Measurements from ENCODE around the gene PTGES2. TPM values are rescaled to one million over a fixed set of nuclear protein-coding genes. Genes with fewer than 3 reads are reported as not detected.

Gene PTGES2
- total RNA-seq, 4 donors from 2014 or later: 80.0 to 112 (median 88.4) TPM

GRCh38 chr9:128096616-128097536, 30.7 kb downstream of the PTGES2 start:
- intact Hi-C loops (cut with DNase I): no loop called here

GRCh38 chr9:128094950-128095544, 32.5 kb downstream of the PTGES2 start:
- WGBS, 2 donors: 88 to 90% methylated on average over 9 to 11 of the region's 11 CpGs
- Histone ChIP-seq H3K9me3 (no peaks in the 10 kb centered on the region), H3K4me3 (replicated peaks in 1 of 3) (no peak overlapping the region), H3K27me3 (no peaks in the 10 kb centered on the region), H3K4me1 (peaks cover 40 to 85% of the 10 kb centered on the region in 2 donors), H3K36me3 (no peaks in the 10 kb centered on the region), H3K27ac (peak overlapping the region; percentile 63 to 100 (median 99))
- intact Hi-C loops (cut with DNase I): no loop called here
- DNase-seq: no peak
- TF ChIP-seq POLR2A (IDR thresholded peaks at IDR 0.05): no peak
- TF ChIP-seq CTCF (IDR thresholded peaks at IDR 0.05): no peak

More at GRCh38 chr9:128096616-128097536, 30.7 kb downstream of the PTGES2 start:
- 83 to 87% methylated on average over 17 to 19 of the region's 19 CpGs for WGBS, 2 donors
- Histone ChIP-seq H3K27me3 (no peaks in the 10 kb centered on the region), H3K36me3 (peaks cover 0 to 5% of the 10 kb centered on the region in 2 donors), H3K4me1 (peaks cover 58 to 85% of the 10 kb centered on the region in 2 donors), H3K27ac (peak overlapping the region; percentile 93 to 100 (median 99)), H3K4me3 (replicated peaks in 1 of 3) (no peak overlapping the region), H3K9me3 (no peaks in the 10 kb centered on the region)
- no peak for DNase-seq
- TF ChIP-seq POLR2A (IDR thresholded peaks at IDR 0.05): no peak
- TF ChIP-seq CTCF (IDR thresholded peaks at IDR 0.05): no peak

GRCh38 chr9:128094166-128094949, 33.2 kb downstream of the PTGES2 start:
- no peak overlapping the region for H3K4me3 ChIP-seq (replicated peaks in 1 of 3)
- 24% methylated on average over 8 of the region's 8 CpGs for WGBS, 2 donors
- peak overlapping the region; percentile 89 to 100 (median 99) for H3K27ac ChIP-seq
- H3K4me1 ChIP-seq: peaks cover 38 to 85% of the 10 kb centered on the region in 2 donors
- TF ChIP-seq POLR2A (IDR thresholded peaks at IDR 0.05) (peak in 1 of 2 donors; percentile 45), CTCF (IDR thresholded peaks at IDR 0.05) (no peak)
- intact Hi-C loops (cut with DNase I): no loop called here
- peak; percentile 83 to 85 for DNase-seq
- H3K27me3 ChIP-seq: no peaks in the 10 kb centered on the region
- H3K36me3 ChIP-seq: no peaks in the 10 kb centered on the region
- H3K9me3 ChIP-seq: no peaks in the 10 kb centered on the region

- Histone ChIP-seq H3K27me3 (no peaks in the 10 kb centered on the region), H3K4me1 (peaks cover 41 to 89% of the 10 kb centered on the region in 2 donors)
These were observed 34.5 kb downstream of the PTGES2 start for GRCh38 chr9:128093011-128093410.

More at GRCh38 chr9:128093011-128093410, 34.5 kb downstream of the PTGES2 start:
- 68 to 70% methylated on average over 4 of the region's 4 CpGs for WGBS, 2 donors
- peak overlapping the region; percentile 89 to 100 (median 99) for H3K27ac ChIP-seq
- no peak for DNase-seq
- no peak overlapping the region for H3K4me3 ChIP-seq (replicated peaks in 1 of 3)
- TF ChIP-seq CTCF (IDR thresholded peaks at IDR 0.05) (no peak), POLR2A (IDR thresholded peaks at IDR 0.05) (no peak)
- no peaks in the 10 kb centered on the region for H3K36me3 ChIP-seq
- intact Hi-C loops (cut with DNase I): no loop called here
- H3K9me3 ChIP-seq: no peaks in the 10 kb centered on the region

Measured in thyroid gland (tissue), 4 donors.